SH-SY5Y (cell line): ENCODE measurements around the gene WAPL.

Source experiments
- GATA2 ChIP-seq: IDR thresholded peaks from 2 replicates; pipeline ENCODE4 v1.6.1; 2011; ENCODE audit warnings: mild to moderate bottlenecking, low read depth, low read length
- GATA3 ChIP-seq: IDR thresholded peaks from 2 replicates; pipeline ENCODE4 v1.6.1; 2011; ENCODE audit warnings: low read depth, mild to moderate bottlenecking, low read length, moderate library complexity

Gene WAPL

GRCh38 chr10:86533328-86533727 is 11.7 kb upstream of the WAPL start:
- no peak for TF ChIP-seq GATA3
- no peak for TF ChIP-seq GATA2

- TF ChIP-seq GATA3: no peak
- no peak for TF ChIP-seq GATA2
These were observed 5.0 kb upstream of the WAPL start for GRCh38 chr10:86526606-86527005.

- TF ChIP-seq GATA3: no peak
- TF ChIP-seq GATA2: no peak
These were observed 2.8 kb upstream of the WAPL start for GRCh38 chr10:86524225-86524962.

- TF ChIP-seq GATA2 (no peak), GATA3 (no peak)
These were observed 1.8 kb upstream of the WAPL start for GRCh38 chr10:86523348-86523747.

GRCh38 chr10:86522510-86522855 is 891 bp upstream of the WAPL start:
- no peak for TF ChIP-seq GATA3
- no peak for TF ChIP-seq GATA2

- TF ChIP-seq GATA2 (no peak), GATA3 (no peak)
These were observed 518 bp downstream of the WAPL start for GRCh38 chr10:86520871-86521677.

- TF ChIP-seq GATA3: no peak
- no peak for TF ChIP-seq GATA2
These were observed 2.8 kb downstream of the WAPL start for GRCh38 chr10:86518781-86519180.

- no peak for TF ChIP-seq GATA3
- no peak for TF ChIP-seq GATA2
These were observed 9.5 kb downstream of the WAPL start for GRCh38 chr10:86512137-86512536.

- TF ChIP-seq GATA3 (no peak), GATA2 (no peak)
These were observed 10.3 kb downstream of the WAPL start for GRCh38 chr10:86511027-86511865.

GRCh38 chr10:86509145-86509544 is 12.4 kb downstream of the WAPL start:
- no peak for TF ChIP-seq GATA2
- TF ChIP-seq GATA3: no peak

- TF ChIP-seq GATA2 (no peak), GATA3 (no peak)
These were observed 13.4 kb downstream of the WAPL start for GRCh38 chr10:86508217-86508616.

GRCh38 chr10:86506499-86506898 is 15.1 kb downstream of the WAPL start:
- TF ChIP-seq GATA2 (no peak), GATA3 (no peak)

GRCh38 chr10:86506062-86506461 is 15.5 kb downstream of the WAPL start:
- TF ChIP-seq GATA2 (no peak), GATA3 (no peak)

GRCh38 chr10:86504510-86504909 is 17.1 kb downstream of the WAPL start:
- no peak for TF ChIP-seq GATA2
- no peak for TF ChIP-seq GATA3

GRCh38 chr10:86500846-86501245 is 20.7 kb downstream of the WAPL start:
- TF ChIP-seq GATA3 (no peak), GATA2 (no peak)
